ENCODE results near the gene PLXNA4. TPM values are rescaled to one million over a fixed set of nuclear protein-coding genes. Genes with fewer than 3 reads are reported as not detected.
A peak's percentile ranks its signal among the peaks of the same experiment; 100 is the strongest.

Gene PLXNA4
- total RNA-seq, 4 donors from 2014 or later, result 1.1 to 2.8 (median 1.4) TPM

DNA sequence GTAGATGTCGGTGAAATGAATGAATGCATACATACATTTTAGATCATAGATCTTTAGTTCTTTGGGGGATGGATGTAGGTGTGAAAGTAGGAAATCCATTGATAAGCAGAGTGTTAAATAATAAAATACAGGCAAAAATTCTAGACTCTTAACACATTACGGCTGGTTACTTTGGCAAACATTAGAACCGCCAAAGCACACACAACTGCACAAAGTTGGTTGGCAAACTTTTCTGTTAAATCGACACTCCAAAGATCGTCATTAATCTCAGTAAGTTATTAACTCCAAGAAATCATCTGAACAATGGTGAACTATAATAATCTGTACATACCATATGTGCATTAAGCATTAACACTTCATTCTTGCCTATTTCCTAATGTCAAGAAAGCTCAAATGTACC lies 231.2 kb downstream of the PLXNA4 start:
- TF ChIP-seq, protein P1, sequence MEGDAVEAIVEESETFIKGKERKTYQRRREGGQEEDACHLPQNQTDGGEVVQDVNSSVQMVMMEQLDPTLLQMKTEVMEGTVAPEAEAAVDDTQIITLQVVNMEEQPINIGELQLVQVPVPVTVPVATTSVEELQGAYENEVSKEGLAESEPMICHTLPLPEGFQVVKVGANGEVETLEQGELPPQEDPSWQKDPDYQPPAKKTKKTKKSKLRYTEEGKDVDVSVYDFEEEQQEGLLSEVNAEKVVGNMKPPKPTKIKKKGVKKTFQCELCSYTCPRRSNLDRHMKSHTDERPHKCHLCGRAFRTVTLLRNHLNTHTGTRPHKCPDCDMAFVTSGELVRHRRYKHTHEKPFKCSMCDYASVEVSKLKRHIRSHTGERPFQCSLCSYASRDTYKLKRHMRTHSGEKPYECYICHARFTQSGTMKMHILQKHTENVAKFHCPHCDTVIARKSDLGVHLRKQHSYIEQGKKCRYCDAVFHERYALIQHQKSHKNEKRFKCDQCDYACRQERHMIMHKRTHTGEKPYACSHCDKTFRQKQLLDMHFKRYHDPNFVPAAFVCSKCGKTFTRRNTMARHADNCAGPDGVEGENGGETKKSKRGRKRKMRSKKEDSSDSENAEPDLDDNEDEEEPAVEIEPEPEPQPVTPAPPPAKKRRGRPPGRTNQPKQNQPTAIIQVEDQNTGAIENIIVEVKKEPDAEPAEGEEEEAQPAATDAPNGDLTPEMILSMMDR (IDR thresholded peaks at IDR 0.05), result no peak
- TF ChIP-seq POLR2AphosphoS5 (IDR thresholded peaks at IDR 0.05), result no peak
- no peak for TF ChIP-seq POLR2A (IDR thresholded peaks at IDR 0.05)
- TF ChIP-seq EP300 (IDR thresholded peaks at IDR 0.05; ENCODE audit: low read depth), result no peak
- Histone ChIP-seq H3K27ac (no peak overlapping the region), H3K9me3 (no peaks in the 10 kb centered on the region), H3K27me3 (peaks cover 6% of the 10 kb centered on the region), H3K4me1 (no peaks in the 10 kb centered on the region), H3K4me3 (no peak overlapping the region), H3K36me3 (no peaks in the 10 kb centered on the region)
- 81 to 93% methylated on average over 5 of the region's 5 CpGs for WGBS, 2 donors (ENCODE audit: low coverage in 1 of 2)
- in situ Hi-C loops (cut with MboI; ENCODE audit: low pct_ligation_motif_present in 1 of 4, low pct_unique_long_range_greater_than_20kb in 1 of 4, low sequenced_read_pairs in 3 of 4), result no loop called here
- DNase-seq, result no peak
- intact Hi-C loops (cut with DNase I; ENCODE audit: low total_unique reads), result no loop called here

GRCh38 chr7:132343199-132343598 lies 233.1 kb downstream of the PLXNA4 start:
- Histone ChIP-seq H3K4me1 (peaks cover 0 to 2% (median under 1%) of the 10 kb centered on the region in 4 donors), H3K9me3 (no peaks in the 10 kb centered on the region), H3K27ac (no peak overlapping the region), H3K36me3 (no peaks in the 10 kb centered on the region), H3K4me3 (no peak overlapping the region), H3K27me3 (no peaks in the 10 kb centered on the region)
- DNase-seq, result no peak
- WGBS, 2 donors (ENCODE audit: low coverage in 1 of 2), result 77 to 80% methylated on average over 1 of the region's 1 CpG
- TF ChIP-seq POLR2AphosphoS5 (IDR thresholded peaks at IDR 0.05) (no peak), EP300 (IDR thresholded peaks at IDR 0.05; ENCODE audit: low read depth) (no peak)
- in situ Hi-C loops (cut with MboI; ENCODE audit: low pct_ligation_motif_present in 1 of 4, low pct_unique_long_range_greater_than_20kb in 1 of 4, low sequenced_read_pairs in 3 of 4) (no loop called here), intact Hi-C loops (cut with DNase I; ENCODE audit: low total_unique reads) (no loop called here)

DNA sequence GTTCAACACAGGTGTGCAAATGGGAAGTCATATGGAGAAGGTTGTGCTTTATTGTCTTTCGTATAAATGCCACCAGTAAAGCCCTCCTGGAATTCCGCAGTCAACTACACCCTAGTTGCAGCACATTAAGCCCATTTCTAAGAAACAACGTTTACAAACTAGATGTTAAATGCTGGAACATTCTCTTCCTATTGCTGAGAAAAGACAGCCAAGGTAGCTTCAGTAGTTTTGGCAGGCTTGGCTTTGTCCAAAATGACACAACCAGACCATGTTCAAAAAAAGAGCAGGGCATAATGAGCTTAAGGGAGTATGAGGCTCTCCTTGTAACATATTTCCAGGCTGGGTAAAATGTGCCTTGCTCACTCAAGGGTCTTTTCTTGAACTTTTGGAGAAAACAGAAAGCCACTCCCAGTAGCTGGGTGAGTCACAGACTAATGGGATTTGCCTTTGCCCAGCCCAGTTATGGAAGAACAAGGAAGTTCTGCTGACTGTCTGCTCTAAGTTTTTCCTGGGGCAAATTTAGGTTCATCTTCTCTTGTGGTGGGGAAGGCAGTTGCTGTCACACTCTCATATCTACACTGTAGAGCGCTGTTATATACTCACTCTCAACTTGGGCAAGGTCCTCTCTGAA lies 238.7 kb downstream of the PLXNA4 start:
- peaks cover 5 to 20% (median 16%) of the 10 kb centered on the region in 4 donors for H3K4me1 ChIP-seq
- H3K27ac ChIP-seq, result peak overlapping the region; percentile 31 to 75 (median 62)
- WGBS, 2 donors (ENCODE audit: low coverage in 1 of 2), result 55% methylated on average over 4 of the region's 4 CpGs; no CpG with 5 or more reads in 1 of the 2 donors
- no peaks in the 10 kb centered on the region for H3K9me3 ChIP-seq
- H3K27me3 ChIP-seq, result no peaks in the 10 kb centered on the region
- TF ChIP-seq, protein P1 (IDR thresholded peaks at IDR 0.05), result no peak
- TF ChIP-seq EP300 (IDR thresholded peaks at IDR 0.05; ENCODE audit: low read depth) (no peak), POLR2A (IDR thresholded peaks at IDR 0.05) (no peak), POLR2AphosphoS5 (IDR thresholded peaks at IDR 0.05) (no peak)
- in situ Hi-C loops (cut with MboI; ENCODE audit: low pct_ligation_motif_present in 1 of 4, low pct_unique_long_range_greater_than_20kb in 1 of 4, low sequenced_read_pairs in 3 of 4), result no loop called here
- no peak overlapping the region for H3K4me3 ChIP-seq
- intact Hi-C loops (cut with DNase I; ENCODE audit: low total_unique reads), result no loop called here
- H3K36me3 ChIP-seq, result no peaks in the 10 kb centered on the region
- no peak for DNase-seq

DNA sequence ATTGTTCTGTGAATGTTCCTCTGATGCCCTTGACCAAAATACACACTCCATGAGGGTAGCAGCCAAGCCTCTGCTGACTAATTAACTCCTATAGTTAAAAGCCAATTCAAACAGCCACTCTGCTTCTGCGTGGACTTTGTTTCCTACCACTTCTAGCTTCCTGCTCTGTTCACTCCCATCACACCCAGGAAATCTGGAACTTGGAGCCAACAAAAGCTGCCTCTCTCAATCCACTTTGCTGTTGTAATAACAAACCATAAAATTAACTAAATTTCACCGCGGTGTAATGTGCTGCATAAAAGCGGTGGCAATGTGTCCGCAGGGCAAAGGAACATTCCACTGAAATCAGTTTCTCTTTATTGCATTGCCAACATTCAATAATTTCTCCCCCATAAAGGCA lies 239.5 kb downstream of the PLXNA4 start:
- intact Hi-C loops (cut with DNase I; ENCODE audit: low total_unique reads) (no loop called here), in situ Hi-C loops (cut with MboI; ENCODE audit: low pct_ligation_motif_present in 1 of 4, low pct_unique_long_range_greater_than_20kb in 1 of 4, low sequenced_read_pairs in 3 of 4) (no loop called here)
- DNase-seq, result peak; percentile 62
- Histone ChIP-seq H3K4me1 (peaks cover 5 to 20% (median 16%) of the 10 kb centered on the region in 4 donors), H3K27me3 (no peaks in the 10 kb centered on the region), H3K4me3 (no peak overlapping the region), H3K27ac (peak overlapping the region; percentile 55 to 75 (median 68)), H3K9me3 (no peaks in the 10 kb centered on the region), H3K36me3 (no peaks in the 10 kb centered on the region)
- peak in 1 of 3 donors; percentile 25 for TF ChIP-seq POLR2AphosphoS5 (IDR thresholded peaks at IDR 0.05)
- no peak for TF ChIP-seq POLR2A (IDR thresholded peaks at IDR 0.05)
- WGBS, 2 donors (ENCODE audit: low coverage in 1 of 2), result 21 to 36% methylated on average over 5 of the region's 5 CpGs

- Histone ChIP-seq H3K27me3 (no peaks in the 10 kb centered on the region), H3K4me1 (peaks cover 4 to 20% (median 16%) of the 10 kb centered on the region in 4 donors), H3K27ac (no peak overlapping the region), H3K9me3 (no peaks in the 10 kb centered on the region), H3K4me3 (no peak overlapping the region), H3K36me3 (no peaks in the 10 kb centered on the region)
- WGBS, 2 donors (ENCODE audit: low coverage in 1 of 2), result 67 to 92% methylated on average over 1 to 2 of the region's 2 CpGs
- intact Hi-C loops (cut with DNase I; ENCODE audit: low total_unique reads) (no loop called here), in situ Hi-C loops (cut with MboI; ENCODE audit: low pct_ligation_motif_present in 1 of 4, low pct_unique_long_range_greater_than_20kb in 1 of 4, low sequenced_read_pairs in 3 of 4) (no loop called here)
- TF ChIP-seq POLR2AphosphoS5 (IDR thresholded peaks at IDR 0.05), result no peak
- TF ChIP-seq EP300 (IDR thresholded peaks at IDR 0.05; ENCODE audit: low read depth), result no peak
- TF ChIP-seq, protein P1 (IDR thresholded peaks at IDR 0.05), result no peak
- no peak for TF ChIP-seq POLR2A (IDR thresholded peaks at IDR 0.05)
- DNase-seq, result no peak
These were observed 243.0 kb downstream of the PLXNA4 start for GRCh38 chr7:132333301-132333700.
